GM18499 (cell line): ENCODE data around the gene NDUFA11.

ENCODE experiments used
- ATAC-seq: cut with Tn5 transposase; IDR thresholded peaks from one replicate; pipeline ENCODE4 v1.9.1; 2021; ENCODE audit warnings: moderate number of reproducible peaks; ENCODE audit not compliant: insufficient read depth, unreplicated experiment

The NDUFA11 gene

GRCh38 chr19:5903624-5904351 lies at the start of gene NDUFA11:
NDUFA11 (minus strand) TSS chr19:5903790; CDS start chr19:5903708, 82 bp downstream.
- ATAC-seq = peak; percentile 13

- ATAC-seq = no peak
Observed at GRCh38 chr19:5953030-5953589, 49.5 kb upstream of the NDUFA11 start.

- ATAC-seq = no peak
Observed at GRCh38 chr19:5952193-5953029, 48.8 kb upstream of the NDUFA11 start.

- ATAC-seq = no peak
Observed at GRCh38 chr19:5951338-5951861, 47.8 kb upstream of the NDUFA11 start.

GRCh38 chr19:5950741-5951140 lies 47.2 kb upstream of the NDUFA11 start:
- ATAC-seq = no peak

GRCh38 chr19:5949792-5950305 lies 46.3 kb upstream of the NDUFA11 start:
- no peak for ATAC-seq

GRCh38 chr19:5948752-5949564 lies 45.4 kb upstream of the NDUFA11 start:
- no peak for ATAC-seq

GRCh38 chr19:5947435-5947834 lies 43.8 kb upstream of the NDUFA11 start:
- ATAC-seq = no peak

- ATAC-seq = no peak
Observed at GRCh38 chr19:5943623-5944022, 40.0 kb upstream of the NDUFA11 start.

GRCh38 chr19:5943045-5943444 lies 39.5 kb upstream of the NDUFA11 start:
- ATAC-seq = no peak

GRCh38 chr19:5941673-5942072 lies 38.1 kb upstream of the NDUFA11 start:
- no peak for ATAC-seq

- no peak for ATAC-seq
Observed at GRCh38 chr19:5940260-5941208, 36.9 kb upstream of the NDUFA11 start.

- ATAC-seq = no peak
Observed at GRCh38 chr19:5937550-5937949, 34.0 kb upstream of the NDUFA11 start.

GRCh38 chr19:5936292-5936592 lies 32.7 kb upstream of the NDUFA11 start:
- ATAC-seq = no peak

- no peak for ATAC-seq
Observed at GRCh38 chr19:5935473-5936291, 32.1 kb upstream of the NDUFA11 start.

GRCh38 chr19:5934774-5935472 lies 31.3 kb upstream of the NDUFA11 start:
- no peak for ATAC-seq

GRCh38 chr19:5934069-5934401 lies 30.4 kb upstream of the NDUFA11 start:
- no peak for ATAC-seq
